ENCODE data around the gene CFAP74.

CFAP74 gene

GRCh38 chr1:2050461-2050792, 46.8 kb upstream of the CFAP74 start:
- Histone ChIP-seq H3K18ac (ENCODE audit: low read length) (peak overlapping the region; percentile 80), H3K4ac (ENCODE audit: low read depth, low read length) (no peak overlapping the region), H3K4me1 (ENCODE audit: control insufficient read depth, low read depth, low read length) (no peaks in the 10 kb centered on the region), H4K5ac (ENCODE audit: low read length) (no peak overlapping the region), H2BK15ac (replicated peaks; ENCODE audit: low read depth) (no peak overlapping the region), H3K9ac (ENCODE audit: low read length) (peak overlapping the region; percentile 82), H3K79me2 (ENCODE audit: control insufficient read depth, insufficient read depth, low read length) (peaks cover 2% of the 10 kb centered on the region), H3K27ac (ENCODE audit: low read depth, low read length) (no peak overlapping the region), H3K27me3 (ENCODE audit: insufficient read depth, low read length, poor library complexity) (no peaks in the 10 kb centered on the region), H3K36me3 (ENCODE audit: control insufficient read depth, insufficient read depth, low read length) (no peaks in the 10 kb centered on the region), H3K4me2 (ENCODE audit: low read length) (no peak overlapping the region), H3K4me3 (ENCODE audit: low read length) (peak overlapping the region; percentile 66), H2BK5ac (ENCODE audit: low read length) (no peak overlapping the region), H3K56ac (ENCODE audit: low read length) (peak overlapping the region; percentile 89), H3K79me1 (ENCODE audit: low read length) (peaks cover 2% of the 10 kb centered on the region), H2AK5ac (ENCODE audit: low read length) (no peak overlapping the region), H3K23ac (ENCODE audit: low read length) (no peak overlapping the region), H2BK120ac (ENCODE audit: low read depth, low read length) (no peak overlapping the region), H4K8ac (ENCODE audit: low read depth, low read length) (no peak overlapping the region)
- peak; percentile 31 for DNase-seq
- no CpG with 5 or more reads among the region's 51 CpGs for WGBS (ENCODE audit: extremely low coverage, insufficient coverage, low lambda C conversion rate)

- DNase-seq: peak; percentile 96
- H3K79me1 ChIP-seq (ENCODE audit: low read length): peaks cover 2% of the 10 kb centered on the region
- H3K56ac ChIP-seq (ENCODE audit: low read length): peak within 1 kb of the TSS; percentile 89
- H3K4me1 ChIP-seq (ENCODE audit: control insufficient read depth, low read depth, low read length): no peaks in the 10 kb centered on the region
- H3K36me3 ChIP-seq (ENCODE audit: control insufficient read depth, insufficient read depth, low read length): no peaks in the 10 kb centered on the region
- H3K18ac ChIP-seq (ENCODE audit: low read length): peak within 1 kb of the TSS; percentile 80
- no peak within 1 kb of the TSS for H2BK120ac ChIP-seq (ENCODE audit: low read depth, low read length)
- H2AK5ac ChIP-seq (ENCODE audit: low read length): no peak within 1 kb of the TSS
- no CpG with 5 or more reads among the region's 83 CpGs for WGBS (ENCODE audit: extremely low coverage, insufficient coverage, low lambda C conversion rate)
- no peak within 1 kb of the TSS for H4K5ac ChIP-seq (ENCODE audit: low read length)
- peaks cover 2% of the 10 kb centered on the region for H3K79me2 ChIP-seq (ENCODE audit: control insufficient read depth, insufficient read depth, low read length)
- H4K8ac ChIP-seq (ENCODE audit: low read depth, low read length): no peak within 1 kb of the TSS
- peak within 1 kb of the TSS; percentile 82 for H3K9ac ChIP-seq (ENCODE audit: low read length)
- no peaks in the 10 kb centered on the region for H3K27me3 ChIP-seq (ENCODE audit: insufficient read depth, low read length, poor library complexity)
- H3K4me2 ChIP-seq (ENCODE audit: low read length): peak within 1 kb of the TSS; percentile 64
- H3K27ac ChIP-seq (ENCODE audit: low read depth, low read length): peak within 1 kb of the TSS; percentile 46
- H2BK15ac ChIP-seq (replicated peaks; ENCODE audit: low read depth): no peak within 1 kb of the TSS
- peak within 1 kb of the TSS; percentile 66 for H3K4me3 ChIP-seq (ENCODE audit: low read length)
- H3K23ac ChIP-seq (ENCODE audit: low read length): no peak within 1 kb of the TSS
- H2BK5ac ChIP-seq (ENCODE audit: low read length): no peak within 1 kb of the TSS
- no peak within 1 kb of the TSS for H3K4ac ChIP-seq (ENCODE audit: low read depth, low read length)
These were observed 46.3 kb upstream of the CFAP74 start, which contains the start of gene PRKCZ for GRCh38 chr1:2049718-2050431. PRKCZ (plus strand) TSS chr1:2050411; CDS start chr1:2050631, 220 bp downstream.

GRCh38 chr1:2049225-2049717, 45.7 kb upstream of the CFAP74 start:
- no peak overlapping the region for H3K23ac ChIP-seq (ENCODE audit: low read length)
- H3K27me3 ChIP-seq (ENCODE audit: insufficient read depth, low read length, poor library complexity): no peaks in the 10 kb centered on the region
- H3K27ac ChIP-seq (ENCODE audit: low read depth, low read length): peak overlapping the region; percentile 46
- H4K5ac ChIP-seq (ENCODE audit: low read length): no peak overlapping the region
- H3K56ac ChIP-seq (ENCODE audit: low read length): peak overlapping the region; percentile 81
- no peak overlapping the region for H2BK5ac ChIP-seq (ENCODE audit: low read length)
- H2BK15ac ChIP-seq (replicated peaks; ENCODE audit: low read depth): no peak overlapping the region
- H3K9ac ChIP-seq (ENCODE audit: low read length): peak overlapping the region; percentile 69
- WGBS (ENCODE audit: extremely low coverage, insufficient coverage, low lambda C conversion rate): no CpG with 5 or more reads among the region's 14 CpGs
- H3K36me3 ChIP-seq (ENCODE audit: control insufficient read depth, insufficient read depth, low read length): no peaks in the 10 kb centered on the region
- no peak overlapping the region for H3K18ac ChIP-seq (ENCODE audit: low read length)
- no peak overlapping the region for H2BK120ac ChIP-seq (ENCODE audit: low read depth, low read length)
- H3K4me3 ChIP-seq (ENCODE audit: low read length): peak overlapping the region; percentile 60
- peak overlapping the region; percentile 60 for H3K4me2 ChIP-seq (ENCODE audit: low read length)
- H4K8ac ChIP-seq (ENCODE audit: low read depth, low read length): no peak overlapping the region
- no peaks in the 10 kb centered on the region for H3K4me1 ChIP-seq (ENCODE audit: control insufficient read depth, low read depth, low read length)
- no peak overlapping the region for H3K4ac ChIP-seq (ENCODE audit: low read depth, low read length)
- H3K79me1 ChIP-seq (ENCODE audit: low read length): peaks cover 2% of the 10 kb centered on the region
- DNase-seq: peak; percentile 97
- no peak overlapping the region for H2AK5ac ChIP-seq (ENCODE audit: low read length)
- peaks cover 2% of the 10 kb centered on the region for H3K79me2 ChIP-seq (ENCODE audit: control insufficient read depth, insufficient read depth, low read length)

GRCh38 chr1:2047749-2048729, 44.5 kb upstream of the CFAP74 start:
- H3K4me3 ChIP-seq (ENCODE audit: low read length): no peak overlapping the region
- no peak for DNase-seq
- no peak overlapping the region for H3K9ac ChIP-seq (ENCODE audit: low read length)
- no peaks in the 10 kb centered on the region for H3K36me3 ChIP-seq (ENCODE audit: control insufficient read depth, insufficient read depth, low read length)
- H3K23ac ChIP-seq (ENCODE audit: low read length): no peak overlapping the region
- no peak overlapping the region for H2AK5ac ChIP-seq (ENCODE audit: low read length)
- H4K8ac ChIP-seq (ENCODE audit: low read depth, low read length): no peak overlapping the region
- H3K79me2 ChIP-seq (ENCODE audit: control insufficient read depth, insufficient read depth, low read length): peaks cover 2% of the 10 kb centered on the region
- no peak overlapping the region for H3K4me2 ChIP-seq (ENCODE audit: low read length)
- no CpG with 5 or more reads among the region's 25 CpGs for WGBS (ENCODE audit: extremely low coverage, insufficient coverage, low lambda C conversion rate)
- H3K56ac ChIP-seq (ENCODE audit: low read length): no peak overlapping the region
- H3K4ac ChIP-seq (ENCODE audit: low read depth, low read length): no peak overlapping the region
- H2BK5ac ChIP-seq (ENCODE audit: low read length): no peak overlapping the region
- no peak overlapping the region for H2BK120ac ChIP-seq (ENCODE audit: low read depth, low read length)
- H3K18ac ChIP-seq (ENCODE audit: low read length): no peak overlapping the region
- no peaks in the 10 kb centered on the region for H3K27me3 ChIP-seq (ENCODE audit: insufficient read depth, low read length, poor library complexity)
- no peak overlapping the region for H2BK15ac ChIP-seq (replicated peaks; ENCODE audit: low read depth)
- H3K27ac ChIP-seq (ENCODE audit: low read depth, low read length): no peak overlapping the region
- peaks cover 2% of the 10 kb centered on the region for H3K79me1 ChIP-seq (ENCODE audit: low read length)
- no peak overlapping the region for H4K5ac ChIP-seq (ENCODE audit: low read length)
- H3K4me1 ChIP-seq (ENCODE audit: control insufficient read depth, low read depth, low read length): no peaks in the 10 kb centered on the region

- Histone ChIP-seq H3K36me3 (ENCODE audit: control insufficient read depth, insufficient read depth, low read length) (no peaks in the 10 kb centered on the region), H3K18ac (ENCODE audit: low read length) (no peak overlapping the region), H2BK15ac (replicated peaks; ENCODE audit: low read depth) (no peak overlapping the region), H3K4me3 (ENCODE audit: low read length) (no peak overlapping the region), H3K4me1 (ENCODE audit: control insufficient read depth, low read depth, low read length) (no peaks in the 10 kb centered on the region), H3K23ac (ENCODE audit: low read length) (no peak overlapping the region), H3K27me3 (ENCODE audit: insufficient read depth, low read length, poor library complexity) (no peaks in the 10 kb centered on the region), H3K9ac (ENCODE audit: low read length) (no peak overlapping the region), H2AK5ac (ENCODE audit: low read length) (no peak overlapping the region), H3K27ac (ENCODE audit: low read depth, low read length) (no peak overlapping the region), H3K56ac (ENCODE audit: low read length) (peak overlapping the region; percentile 34), H3K79me2 (ENCODE audit: control insufficient read depth, insufficient read depth, low read length) (no peaks in the 10 kb centered on the region), H3K79me1 (ENCODE audit: low read length) (no peaks in the 10 kb centered on the region), H3K4ac (ENCODE audit: low read depth, low read length) (no peak overlapping the region), H2BK120ac (ENCODE audit: low read depth, low read length) (no peak overlapping the region), H4K8ac (ENCODE audit: low read depth, low read length) (no peak overlapping the region), H2BK5ac (ENCODE audit: low read length) (no peak overlapping the region), H3K4me2 (ENCODE audit: low read length) (no peak overlapping the region), H4K5ac (ENCODE audit: low read length) (no peak overlapping the region)
- peak; percentile 27 for DNase-seq
- WGBS (ENCODE audit: extremely low coverage, insufficient coverage, low lambda C conversion rate): no CpG with 5 or more reads among the region's 25 CpGs
These were observed 43.6 kb upstream of the CFAP74 start for GRCh38 chr1:2046953-2047748.
